ENCODE data around the gene ROBO1. TPM values are rescaled to one million over a fixed set of nuclear protein-coding genes. Genes with fewer than 3 reads are reported as not detected.

ROBO1 gene
- total and polyA plus RNA-seq, 2 of the 13 experiments (the other 11 are each of a cell fraction or from before 2014, with no cell fraction given): 52.2 to 71.0 TPM

DNA sequence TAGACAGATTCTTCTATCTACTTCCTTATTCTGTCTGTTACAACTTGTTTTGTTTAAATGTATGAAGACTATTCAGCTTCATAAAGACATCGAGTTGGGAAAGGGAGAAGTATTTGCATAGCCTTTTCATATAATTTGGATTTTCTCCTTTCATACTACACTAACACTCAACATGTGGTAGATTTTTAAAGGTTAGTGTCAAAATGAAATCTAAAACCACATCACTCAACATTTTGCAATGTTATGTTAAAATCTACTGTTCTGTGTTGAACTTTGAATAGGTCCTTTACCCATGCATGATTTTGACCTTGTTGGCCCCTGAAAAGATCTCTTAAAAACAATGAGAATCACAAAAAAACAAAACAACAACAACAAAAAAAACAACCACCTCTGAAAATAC, 860.9 kb downstream of the ROBO1 start:
- ChIA-PET POLR2A (no interaction called here), CTCF (ENCODE audit: low intra/inter-chr PET ratio, low total read pairs) (no interaction called here)
- H3K27me3 ChIP-seq (ENCODE audit: control insufficient read depth in 1 of 2, insufficient read depth in 2 of 2, low read length in 2 of 2): no peaks in the 10 kb centered on the region
- BruUV-seq (replicated peaks): no TSS peak
- FAIRE-seq (no peak), ATAC-seq (no peak), DNase-seq (ENCODE audit: low spot score) (no peak)
- H3K4me3 ChIP-seq (replicated peaks in 1 of 3; ENCODE audit: insufficient read depth in 1 of 3, low read depth in 2 of 3, low read length in 3 of 3): no peak overlapping the region
- TF ChIP-seq, protein P1, sequence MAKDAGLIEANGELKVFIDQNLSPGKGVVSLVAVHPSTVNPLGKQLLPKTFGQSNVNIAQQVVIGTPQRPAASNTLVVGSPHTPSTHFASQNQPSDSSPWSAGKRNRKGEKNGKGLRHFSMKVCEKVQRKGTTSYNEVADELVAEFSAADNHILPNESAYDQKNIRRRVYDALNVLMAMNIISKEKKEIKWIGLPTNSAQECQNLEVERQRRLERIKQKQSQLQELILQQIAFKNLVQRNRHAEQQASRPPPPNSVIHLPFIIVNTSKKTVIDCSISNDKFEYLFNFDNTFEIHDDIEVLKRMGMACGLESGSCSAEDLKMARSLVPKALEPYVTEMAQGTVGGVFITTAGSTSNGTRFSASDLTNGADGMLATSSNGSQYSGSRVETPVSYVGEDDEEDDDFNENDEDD (CRISPR knock-in tag; IDR thresholded peaks at IDR 0.05; ENCODE audit: borderline replicate concordance): no peak
- TF ChIP-seq ZFAT (CRISPR knock-in tag; conservative IDR thresholded peaks at IDR 0.05): 0 out of 2 replicates have a peak, but pooled peaks have one; percentile 13
- no peak overlapping the region for H3K9ac ChIP-seq (ENCODE audit: insufficient read depth, low read depth, low read length)
- intact Hi-C loops (cut with micrococcal nuclease; ENCODE audit: unreplicated experiment) (no loop called here), in situ Hi-C loops (cut with HindIII; ENCODE audit: extremely low pct_ligation_motif_present, low pct_unique_long_range_greater_than_20kb) (no loop called here)
- H3K27ac ChIP-seq (ENCODE audit: extremely low read length, insufficient read depth, low read length): peak overlapping the region; percentile 52
- H3K36me3 ChIP-seq (replicated peaks in 1 of 2; ENCODE audit: control insufficient read depth in 1 of 2, insufficient read depth in 2 of 2, low read length in 2 of 2): peaks cover 0 to 1% of the 10 kb centered on the region in 2 experiments; a peak in 1 of 5 replicates
- no peak overlapping the region for H2AFZ ChIP-seq (ENCODE audit: low read length)
- H3K9me3 ChIP-seq (ENCODE audit: low read length): no peaks in the 10 kb centered on the region
- H4K20me1 ChIP-seq (ENCODE audit: insufficient read depth, low read length): no peaks in the 10 kb centered on the region; the same call in 1 of the 2 replicates
- no peak overlapping the region for H3K4me2 ChIP-seq (ENCODE audit: low read depth, low read length)
- peaks cover 61% of the 10 kb centered on the region for H3K79me2 ChIP-seq (ENCODE audit: insufficient read depth, low read length)
- peaks cover 30% of the 10 kb centered on the region for H3K4me1 ChIP-seq (ENCODE audit: insufficient read depth, low read length)
- 94% methylated on average over 1 of the region's 1 CpG for WGBS (ENCODE audit: low lambda C conversion rate)

DNA sequence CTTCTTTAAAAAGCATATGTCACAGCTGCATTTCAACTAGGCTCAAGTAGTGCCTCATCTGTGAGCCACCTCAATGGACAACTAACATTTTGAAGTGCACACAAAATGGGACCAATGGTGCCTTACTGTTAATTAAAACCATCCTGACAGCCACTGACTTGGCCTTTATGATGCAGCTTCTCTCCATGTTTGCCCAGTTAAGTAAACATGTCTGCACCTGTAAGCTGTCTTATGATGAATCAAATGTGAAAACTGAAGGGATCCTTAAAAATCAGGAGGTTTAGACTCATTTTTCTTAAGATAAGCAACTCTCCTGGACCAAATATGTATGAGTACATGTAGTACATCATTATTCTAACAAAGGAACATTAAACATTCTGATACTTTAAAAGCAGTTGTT, 861.6 kb downstream of the ROBO1 start:
- ATAC-seq (no peak), FAIRE-seq (no peak), DNase-seq (ENCODE audit: low spot score) (no peak)
- ChIA-PET CTCF (ENCODE audit: low intra/inter-chr PET ratio, low total read pairs) (no interaction called here), POLR2A (interaction anchor here (1.6 kb wide), 1 partner anchor 13 kb away, joined by 6 read pairs; no protein-coding TSS in a partner anchor)
- Histone ChIP-seq H4K20me1 (ENCODE audit: insufficient read depth, low read length) (no peaks in the 10 kb centered on the region; the same call in 1 of the 2 replicates), H3K36me3 (replicated peaks in 1 of 2; ENCODE audit: control insufficient read depth in 1 of 2, insufficient read depth in 2 of 2, low read length in 2 of 2) (peaks cover 0 to 1% of the 10 kb centered on the region in 2 experiments; a peak in 1 of 5 replicates), H3K79me2 (ENCODE audit: insufficient read depth, low read length) (peaks cover 57% of the 10 kb centered on the region), H3K4me3 (replicated peaks in 1 of 3; ENCODE audit: insufficient read depth in 1 of 3, low read depth in 2 of 3, low read length in 3 of 3) (no peak overlapping the region), H2AFZ (ENCODE audit: low read length) (no peak overlapping the region), H3K4me2 (ENCODE audit: low read depth, low read length) (no peak overlapping the region), H3K9me3 (ENCODE audit: low read length) (no peaks in the 10 kb centered on the region), H3K4me1 (ENCODE audit: insufficient read depth, low read length) (peaks cover 30% of the 10 kb centered on the region), H3K9ac (ENCODE audit: insufficient read depth, low read depth, low read length) (no peak overlapping the region), H3K27me3 (ENCODE audit: control insufficient read depth in 1 of 2, insufficient read depth in 2 of 2, low read length in 2 of 2) (no peaks in the 10 kb centered on the region), H3K27ac (ENCODE audit: extremely low read length, insufficient read depth, low read length) (peak overlapping the region; percentile 52)
- BruUV-seq (replicated peaks): no TSS peak
- in situ Hi-C loops (cut with HindIII; ENCODE audit: extremely low pct_ligation_motif_present, low pct_unique_long_range_greater_than_20kb) (no loop called here), intact Hi-C loops (cut with micrococcal nuclease; ENCODE audit: unreplicated experiment) (no loop called here)
- TF ChIP-seq, protein P2, sequence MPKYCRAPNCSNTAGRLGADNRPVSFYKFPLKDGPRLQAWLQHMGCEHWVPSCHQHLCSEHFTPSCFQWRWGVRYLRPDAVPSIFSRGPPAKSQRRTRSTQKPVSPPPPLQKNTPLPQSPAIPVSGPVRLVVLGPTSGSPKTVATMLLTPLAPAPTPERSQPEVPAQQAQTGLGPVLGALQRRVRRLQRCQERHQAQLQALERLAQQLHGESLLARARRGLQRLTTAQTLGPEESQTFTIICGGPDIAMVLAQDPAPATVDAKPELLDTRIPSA (CRISPR knock-in tag; IDR thresholded peaks at IDR 0.05; ENCODE audit: borderline replicate concordance): no peak
- TF ChIP-seq ZNF251 (CRISPR knock-in tag; IDR thresholded peaks at IDR 0.05) (no peak), ZNF616 (CRISPR knock-in tag; IDR thresholded peaks at IDR 0.05; ENCODE audit: low read depth) (no peak), ZNF776 (CRISPR knock-in tag; IDR thresholded peaks at IDR 0.05) (no peak), NONO (IDR thresholded peaks at IDR 0.05) (no peak), NONO (CRISPR knock-in tag; conservative IDR thresholded peaks at IDR 0.05) (no peak), SKI (IDR thresholded peaks at IDR 0.05; ENCODE audit: partially characterized antibody) (no peak)
- TF ChIP-seq, protein P3, sequence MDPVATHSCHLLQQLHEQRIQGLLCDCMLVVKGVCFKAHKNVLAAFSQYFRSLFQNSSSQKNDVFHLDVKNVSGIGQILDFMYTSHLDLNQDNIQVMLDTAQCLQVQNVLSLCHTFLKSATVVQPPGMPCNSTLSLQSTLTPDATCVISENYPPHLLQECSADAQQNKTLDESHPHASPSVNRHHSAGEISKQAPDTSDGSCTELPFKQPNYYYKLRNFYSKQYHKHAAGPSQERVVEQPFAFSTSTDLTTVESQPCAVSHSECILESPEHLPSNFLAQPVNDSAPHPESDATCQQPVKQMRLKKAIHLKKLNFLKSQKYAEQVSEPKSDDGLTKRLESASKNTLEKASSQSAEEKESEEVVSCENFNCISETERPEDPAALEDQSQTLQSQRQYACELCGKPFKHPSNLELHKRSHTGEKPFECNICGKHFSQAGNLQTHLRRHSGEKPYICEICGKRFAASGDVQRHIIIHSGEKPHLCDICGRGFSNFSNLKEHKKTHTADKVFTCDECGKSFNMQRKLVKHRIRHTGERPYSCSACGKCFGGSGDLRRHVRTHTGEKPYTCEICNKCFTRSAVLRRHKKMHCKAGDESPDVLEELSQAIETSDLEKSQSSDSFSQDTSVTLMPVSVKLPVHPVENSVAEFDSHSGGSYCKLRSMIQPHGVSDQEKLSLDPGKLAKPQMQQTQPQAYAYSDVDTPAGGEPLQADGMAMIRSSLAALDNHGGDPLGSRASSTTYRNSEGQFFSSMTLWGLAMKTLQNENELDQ (CRISPR knock-in tag; IDR thresholded peaks at IDR 0.05; ENCODE audit: borderline replicate concordance): no peak
- TF ChIP-seq, protein P4, sequence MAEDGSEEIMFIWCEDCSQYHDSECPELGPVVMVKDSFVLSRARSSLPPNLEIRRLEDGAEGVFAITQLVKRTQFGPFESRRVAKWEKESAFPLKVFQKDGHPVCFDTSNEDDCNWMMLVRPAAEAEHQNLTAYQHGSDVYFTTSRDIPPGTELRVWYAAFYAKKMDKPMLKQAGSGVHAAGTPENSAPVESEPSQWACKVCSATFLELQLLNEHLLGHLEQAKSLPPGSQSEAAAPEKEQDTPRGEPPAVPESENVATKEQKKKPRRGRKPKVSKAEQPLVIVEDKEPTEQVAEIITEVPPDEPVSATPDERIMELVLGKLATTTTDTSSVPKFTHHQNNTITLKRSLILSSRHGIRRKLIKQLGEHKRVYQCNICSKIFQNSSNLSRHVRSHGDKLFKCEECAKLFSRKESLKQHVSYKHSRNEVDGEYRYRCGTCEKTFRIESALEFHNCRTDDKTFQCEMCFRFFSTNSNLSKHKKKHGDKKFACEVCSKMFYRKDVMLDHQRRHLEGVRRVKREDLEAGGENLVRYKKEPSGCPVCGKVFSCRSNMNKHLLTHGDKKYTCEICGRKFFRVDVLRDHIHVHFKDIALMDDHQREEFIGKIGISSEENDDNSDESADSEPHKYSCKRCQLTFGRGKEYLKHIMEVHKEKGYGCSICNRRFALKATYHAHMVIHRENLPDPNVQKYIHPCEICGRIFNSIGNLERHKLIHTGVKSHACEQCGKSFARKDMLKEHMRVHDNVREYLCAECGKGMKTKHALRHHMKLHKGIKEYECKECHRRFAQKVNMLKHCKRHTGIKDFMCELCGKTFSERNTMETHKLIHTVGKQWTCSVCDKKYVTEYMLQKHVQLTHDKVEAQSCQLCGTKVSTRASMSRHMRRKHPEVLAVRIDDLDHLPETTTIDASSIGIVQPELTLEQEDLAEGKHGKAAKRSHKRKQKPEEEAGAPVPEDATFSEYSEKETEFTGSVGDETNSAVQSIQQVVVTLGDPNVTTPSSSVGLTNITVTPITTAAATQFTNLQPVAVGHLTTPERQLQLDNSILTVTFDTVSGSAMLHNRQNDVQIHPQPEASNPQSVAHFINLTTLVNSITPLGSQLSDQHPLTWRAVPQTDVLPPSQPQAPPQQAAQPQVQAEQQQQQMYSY (CRISPR knock-in tag; IDR thresholded peaks at IDR 0.05): no peak
